ENCODE measurements around the gene NRCAM. TPM values are rescaled to one million over a fixed set of nuclear protein-coding genes. Genes with fewer than 3 reads are reported as not detected.

NRCAM gene
- total RNA-seq, 1 experiment from 2014 or later, result 2.7 TPM

GRCh38 chr7:108322046-108322445 lies 134.2 kb downstream of the NRCAM start (continued):
- TF ChIP-seq ZNF532 (CRISPR knock-in tag; IDR thresholded peaks at IDR 0.05; ENCODE audit: borderline replicate concordance), result no peak
- no peak for TF ChIP-seq SMAD3 (CRISPR knock-in tag; IDR thresholded peaks at IDR 0.05; ENCODE audit: borderline replicate concordance)
- TF ChIP-seq TP53 (CRISPR knock-in tag; IDR thresholded peaks at IDR 0.05), result no peak
- no peak for TF ChIP-seq ZNF423 (CRISPR knock-in tag; IDR thresholded peaks at IDR 0.05)
- TF ChIP-seq NFYB (CRISPR knock-in tag; conservative IDR thresholded peaks at IDR 0.05; ENCODE audit: low read depth), result no peak
- TF ChIP-seq ZNF512 (CRISPR knock-in tag; IDR thresholded peaks at IDR 0.05; ENCODE audit: borderline replicate concordance), result no peak
- no peak for TF ChIP-seq CBFB (CRISPR knock-in tag; IDR thresholded peaks at IDR 0.05; ENCODE audit: low read depth)
- TF ChIP-seq ZNF671 (CRISPR knock-in tag; IDR thresholded peaks at IDR 0.05), result no peak
- TF ChIP-seq ZBTB43 (CRISPR knock-in tag; IDR thresholded peaks at IDR 0.05), result no peak
- no peak for TF ChIP-seq ZSCAN18 (CRISPR knock-in tag; IDR thresholded peaks at IDR 0.05)
- TF ChIP-seq PRRX2 (CRISPR knock-in tag; IDR thresholded peaks at IDR 0.05), result no peak

- H3K27ac Mint-ChIP-seq, result no peak overlapping the region
- CTCF ChIA-PET, result no interaction called here
- no peak for DNase-seq (ENCODE audit: low spot score)
Measured at GRCh38 chr7:108321359-108321758, 134.9 kb downstream of the NRCAM start.

More at GRCh38 chr7:108321359-108321758, 134.9 kb downstream of the NRCAM start:
- Mint-ChIP-seq H3K9me3 (no peaks in the 10 kb centered on the region), H3K27me3 (ENCODE audit: low read depth) (no peaks in the 10 kb centered on the region), H3K36me3 (no peaks in the 10 kb centered on the region), H3K4me1 (peaks cover 29% of the 10 kb centered on the region), H3K4me3 (no peak overlapping the region)
- TF ChIP-seq FOXJ3 (CRISPR knock-in tag; IDR thresholded peaks at IDR 0.05; ENCODE audit: borderline replicate concordance) (no peak), ZNF232 (CRISPR knock-in tag; IDR thresholded peaks at IDR 0.05) (no peak), FOXK1 (CRISPR knock-in tag; IDR thresholded peaks at IDR 0.05) (no peak), TP53 (CRISPR knock-in tag; IDR thresholded peaks at IDR 0.05) (no peak), ETV6 (CRISPR knock-in tag; IDR thresholded peaks at IDR 0.05) (no peak), USF1 (CRISPR knock-in tag; IDR thresholded peaks at IDR 0.05) (no peak), FOXP4 (CRISPR knock-in tag; IDR thresholded peaks at IDR 0.05) (no peak), JUN (CRISPR knock-in tag; IDR thresholded peaks at IDR 0.05) (no peak), TCF7 (CRISPR knock-in tag; IDR thresholded peaks at IDR 0.05; ENCODE audit: low read depth) (no peak), ZNF138 (CRISPR knock-in tag; conservative IDR thresholded peaks at IDR 0.05) (no peak), ATF6 (CRISPR knock-in tag; IDR thresholded peaks at IDR 0.05) (no peak), EMX1 (CRISPR knock-in tag; IDR thresholded peaks at IDR 0.05) (no peak)
- no peak for ATAC-seq
- POLR2A ChIA-PET, result no interaction called here
